ENCODE measurements around the gene BSN.

DNA sequence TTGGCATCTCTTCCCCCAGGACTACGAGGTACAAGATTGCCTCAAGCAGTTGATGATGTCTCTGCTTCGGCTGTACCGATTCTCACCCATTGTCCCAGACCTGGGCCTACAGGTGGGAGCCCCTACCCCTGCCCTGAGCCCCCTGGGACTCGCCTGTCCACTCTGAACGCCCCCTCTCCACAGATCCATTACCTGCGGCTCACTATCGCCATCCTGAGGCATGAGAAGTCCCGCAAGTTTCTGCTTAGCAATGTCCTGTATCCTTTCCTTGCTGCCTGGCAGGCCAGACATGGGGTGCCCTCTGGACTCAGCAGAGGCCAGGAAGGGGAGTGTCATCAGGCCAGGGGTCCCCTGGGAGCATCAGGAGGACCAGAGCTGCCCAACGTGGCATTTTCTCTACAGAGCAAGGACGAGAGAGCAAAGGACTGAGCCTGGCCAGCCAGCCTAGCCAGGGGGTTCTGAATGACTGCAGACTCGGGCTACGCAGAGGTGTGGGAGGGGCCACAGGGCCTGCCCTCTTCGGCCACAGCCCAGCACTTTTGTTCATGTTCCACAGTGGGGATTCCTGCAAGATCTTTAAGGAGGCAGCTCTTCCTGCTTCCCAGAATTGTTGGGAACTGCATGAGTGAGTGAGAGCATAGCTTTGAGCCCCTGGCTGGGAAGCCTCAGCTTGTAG is 146.3 kb downstream of the BSN start:
- TF ChIP-seq POLR2A (IDR thresholded peaks at IDR 0.05), result no peak
- TF ChIP-seq, protein P1, sequence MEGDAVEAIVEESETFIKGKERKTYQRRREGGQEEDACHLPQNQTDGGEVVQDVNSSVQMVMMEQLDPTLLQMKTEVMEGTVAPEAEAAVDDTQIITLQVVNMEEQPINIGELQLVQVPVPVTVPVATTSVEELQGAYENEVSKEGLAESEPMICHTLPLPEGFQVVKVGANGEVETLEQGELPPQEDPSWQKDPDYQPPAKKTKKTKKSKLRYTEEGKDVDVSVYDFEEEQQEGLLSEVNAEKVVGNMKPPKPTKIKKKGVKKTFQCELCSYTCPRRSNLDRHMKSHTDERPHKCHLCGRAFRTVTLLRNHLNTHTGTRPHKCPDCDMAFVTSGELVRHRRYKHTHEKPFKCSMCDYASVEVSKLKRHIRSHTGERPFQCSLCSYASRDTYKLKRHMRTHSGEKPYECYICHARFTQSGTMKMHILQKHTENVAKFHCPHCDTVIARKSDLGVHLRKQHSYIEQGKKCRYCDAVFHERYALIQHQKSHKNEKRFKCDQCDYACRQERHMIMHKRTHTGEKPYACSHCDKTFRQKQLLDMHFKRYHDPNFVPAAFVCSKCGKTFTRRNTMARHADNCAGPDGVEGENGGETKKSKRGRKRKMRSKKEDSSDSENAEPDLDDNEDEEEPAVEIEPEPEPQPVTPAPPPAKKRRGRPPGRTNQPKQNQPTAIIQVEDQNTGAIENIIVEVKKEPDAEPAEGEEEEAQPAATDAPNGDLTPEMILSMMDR (IDR thresholded peaks at IDR 0.05), result no peak

Data from right lobe of liver (tissue), 4 donors.